B cell (primary cell): ENCODE data around the gene ZC3H7B.

Experiments
- EZH2 ChIP-seq: IDR thresholded peaks from 2 replicates; pipeline ENCODE4 v1.6.1; 2012; ENCODE audit warnings: borderline replicate concordance, low read depth, mild to moderate bottlenecking, moderate library complexity, low read length; ENCODE audit not compliant: insufficient read depth, poor library complexity, severe bottlenecking
- TF ChIP-seq, protein P1 (sequence below): fragments of 200-600 bp; IDR thresholded peaks from one replicate; pipeline ENCODE4 v1.8.0; 2022; ENCODE audit warnings: antibody characterized with exemption, mild to moderate bottlenecking

DNA sequence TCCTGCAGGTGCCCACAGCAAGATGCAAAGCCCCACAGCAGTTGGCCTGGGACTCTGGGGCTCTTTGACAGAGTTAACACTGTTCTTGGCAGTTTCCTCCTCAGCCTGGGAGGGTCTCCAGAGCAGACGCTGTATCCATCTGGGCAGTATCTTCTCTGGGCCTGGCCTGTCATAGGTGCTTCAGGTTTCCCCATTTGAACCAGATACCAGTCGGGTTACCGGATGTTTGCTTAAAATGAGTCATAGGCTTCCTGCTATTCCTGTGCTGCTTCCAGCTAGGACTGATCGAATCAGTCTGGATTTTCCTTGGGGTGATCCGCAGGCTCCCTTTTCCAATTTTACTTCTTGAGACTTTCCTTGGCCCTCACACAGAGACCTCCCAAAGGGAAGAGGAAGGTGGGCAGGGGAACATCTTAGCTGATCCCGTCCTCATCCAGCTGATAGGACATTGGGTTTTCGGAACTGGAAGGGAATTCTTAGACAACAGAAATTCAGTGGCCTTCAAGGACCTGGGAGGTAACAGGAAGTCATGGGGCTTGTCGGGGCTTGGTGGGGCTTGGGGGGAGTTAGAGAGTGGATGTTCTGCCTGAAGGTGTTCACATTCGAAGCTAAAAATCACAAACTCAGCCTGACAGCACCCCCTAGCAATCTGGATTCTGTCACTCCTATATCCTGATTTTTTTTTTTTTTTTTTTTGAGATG is 12.9 kb upstream of the ZC3H7B start:
- TF ChIP-seq, protein P1, sequence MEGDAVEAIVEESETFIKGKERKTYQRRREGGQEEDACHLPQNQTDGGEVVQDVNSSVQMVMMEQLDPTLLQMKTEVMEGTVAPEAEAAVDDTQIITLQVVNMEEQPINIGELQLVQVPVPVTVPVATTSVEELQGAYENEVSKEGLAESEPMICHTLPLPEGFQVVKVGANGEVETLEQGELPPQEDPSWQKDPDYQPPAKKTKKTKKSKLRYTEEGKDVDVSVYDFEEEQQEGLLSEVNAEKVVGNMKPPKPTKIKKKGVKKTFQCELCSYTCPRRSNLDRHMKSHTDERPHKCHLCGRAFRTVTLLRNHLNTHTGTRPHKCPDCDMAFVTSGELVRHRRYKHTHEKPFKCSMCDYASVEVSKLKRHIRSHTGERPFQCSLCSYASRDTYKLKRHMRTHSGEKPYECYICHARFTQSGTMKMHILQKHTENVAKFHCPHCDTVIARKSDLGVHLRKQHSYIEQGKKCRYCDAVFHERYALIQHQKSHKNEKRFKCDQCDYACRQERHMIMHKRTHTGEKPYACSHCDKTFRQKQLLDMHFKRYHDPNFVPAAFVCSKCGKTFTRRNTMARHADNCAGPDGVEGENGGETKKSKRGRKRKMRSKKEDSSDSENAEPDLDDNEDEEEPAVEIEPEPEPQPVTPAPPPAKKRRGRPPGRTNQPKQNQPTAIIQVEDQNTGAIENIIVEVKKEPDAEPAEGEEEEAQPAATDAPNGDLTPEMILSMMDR: no peak
- TF ChIP-seq EZH2: no peak
